KMS-11 (cell line): ENCODE measurements around the gene ADAMTS6.

Experiments used
- H2AFZ ChIP-seq: fragments of 200-600 bp; sonication (generic); 2 replicates; pipeline ENCODE4 v1.6.1; 2016; ENCODE audit warnings: antibody characterized with exemption, mixed run types, low read depth
- H3K27ac ChIP-seq: fragments of 200-600 bp; sonication (generic); 2 replicates; pipeline ENCODE4 v1.6.1; 2016; ENCODE audit warnings: mild to moderate bottlenecking, mixed run types
- H3K27me3 ChIP-seq: fragments of 200-600 bp; sonication (generic); 2 replicates; pipeline ENCODE4 v1.6.1; 2017; ENCODE audit warnings: mild to moderate bottlenecking, low read depth, mixed run types, moderate library complexity; ENCODE audit not compliant: insufficient read depth
- H3K36me3 ChIP-seq: fragments of 200-600 bp; sonication (generic); 2 replicates; pipeline ENCODE4 v1.6.1; 2017; ENCODE audit warnings: mild to moderate bottlenecking, mixed run types; ENCODE audit not compliant: insufficient read depth
- H3K4me1 ChIP-seq: fragments of 200-600 bp; sonication (generic); 2 replicates; pipeline ENCODE4 v1.6.1; 2016; ENCODE audit warnings: mild to moderate bottlenecking, low read depth, mixed run types; ENCODE audit not compliant: poor library complexity, severe bottlenecking
- H3K4me2 ChIP-seq: fragments of 200-600 bp; sonication (generic); 2 replicates; pipeline ENCODE4 v1.7.0; 2016; ENCODE audit warnings: mild to moderate bottlenecking, mixed run types
- H3K4me3 ChIP-seq: fragments of 200-600 bp; sonication (generic); IDR thresholded peaks from 2 replicates; pipeline ENCODE4 v1.6.1; 2017; ENCODE audit warnings: low read depth, low read length, mixed read lengths; ENCODE audit not compliant: insufficient read depth
- H3K79me2 ChIP-seq: fragments of 200-600 bp; sonication (generic); 2 replicates; pipeline ENCODE4 v1.6.1; 2016; ENCODE audit warnings: low read depth, mixed run types; ENCODE audit not compliant: insufficient read depth
- H3K9ac ChIP-seq: fragments of 200-600 bp; sonication (generic); 2 replicates; pipeline ENCODE4 v1.6.1; 2016; ENCODE audit warnings: mild to moderate bottlenecking, mixed run types
- H4K20me1 ChIP-seq: fragments of 200-600 bp; sonication (generic); 2 replicates; pipeline ENCODE4 v1.6.1; 2016; ENCODE audit warnings: mild to moderate bottlenecking, mixed run types; ENCODE audit not compliant: insufficient read depth
- CTCF ChIP-seq: fragments of 200-600 bp; sonication (generic); conservative IDR thresholded peaks from 2 replicates; pipeline ENCODE4 v1.6.1; 2017; ENCODE audit warnings: low read depth, mild to moderate bottlenecking, antibody characterized with exemption, low read length, moderate library complexity, mixed read lengths

ADAMTS6 gene

GRCh38 chr5:65173130-65173525 lies 308.6 kb downstream of the ADAMTS6 start:
- Histone ChIP-seq H3K27me3 (no peaks in the 10 kb centered on the region), H3K9ac (no peak overlapping the region), H3K4me1 (no peaks in the 10 kb centered on the region), H4K20me1 (no peaks in the 10 kb centered on the region), H3K36me3 (no peaks in the 10 kb centered on the region), H3K27ac (no peak overlapping the region), H3K79me2 (no peaks in the 10 kb centered on the region), H3K4me2 (no peak overlapping the region), H3K4me3 (no peak overlapping the region), H2AFZ (no peak overlapping the region)
- TF ChIP-seq CTCF: no peak

GRCh38 chr5:65172486-65173129 lies 309.1 kb downstream of the ADAMTS6 start:
- no peaks in the 10 kb centered on the region for H3K36me3 ChIP-seq
- no peak overlapping the region for H2AFZ ChIP-seq
- no peak overlapping the region for H3K4me3 ChIP-seq
- H3K27me3 ChIP-seq: no peaks in the 10 kb centered on the region
- no peak overlapping the region for H3K9ac ChIP-seq
- no peak overlapping the region for H3K4me2 ChIP-seq
- no peaks in the 10 kb centered on the region for H3K4me1 ChIP-seq
- H4K20me1 ChIP-seq: no peaks in the 10 kb centered on the region
- no peak for TF ChIP-seq CTCF
- H3K79me2 ChIP-seq: no peaks in the 10 kb centered on the region
- H3K27ac ChIP-seq: no peak overlapping the region

GRCh38 chr5:65171645-65172044 lies 310.1 kb downstream of the ADAMTS6 start:
- Histone ChIP-seq H3K4me3 (no peak overlapping the region), H3K4me2 (no peak overlapping the region), H3K4me1 (no peaks in the 10 kb centered on the region), H4K20me1 (no peaks in the 10 kb centered on the region), H3K36me3 (no peaks in the 10 kb centered on the region), H2AFZ (no peak overlapping the region), H3K9ac (no peak overlapping the region), H3K27ac (no peak overlapping the region), H3K79me2 (no peaks in the 10 kb centered on the region), H3K27me3 (no peaks in the 10 kb centered on the region)
- no peak for TF ChIP-seq CTCF

- H4K20me1 ChIP-seq: no peaks in the 10 kb centered on the region
- H3K79me2 ChIP-seq: no peaks in the 10 kb centered on the region
- H3K4me1 ChIP-seq: no peaks in the 10 kb centered on the region
- TF ChIP-seq CTCF: no peak
- no peaks in the 10 kb centered on the region for H3K27me3 ChIP-seq
- no peak overlapping the region for H3K4me3 ChIP-seq
- no peak overlapping the region for H3K9ac ChIP-seq
- H2AFZ ChIP-seq: no peak overlapping the region
- H3K36me3 ChIP-seq: no peaks in the 10 kb centered on the region
- no peak overlapping the region for H3K27ac ChIP-seq
- no peak overlapping the region for H3K4me2 ChIP-seq
Observed at GRCh38 chr5:65163698-65164097, 318.0 kb downstream of the ADAMTS6 start.
